ENCODE results near the gene FZD10.

GRCh38 chr12:130133851-130134562, 28.3 kb upstream of the FZD10 start:
- TF ChIP-seq CTCF (IDR thresholded peaks at IDR 0.05 in 2 of 3, conservative IDR thresholded peaks at IDR 0.05 in 1 of 3; ENCODE audit: borderline replicate concordance in 1 of 3, insufficient read depth in 1 of 3, low read depth in 2 of 3, low read length in 2 of 3) (no peak), TCF7L2 (IDR thresholded peaks at IDR 0.05; ENCODE audit: borderline replicate concordance, extremely low read depth, insufficient read depth, insufficient read length) (no peak), CBX3 (IDR thresholded peaks at IDR 0.05; ENCODE audit: low read depth) (no peak), EZH2phosphoT487 (IDR thresholded peaks at IDR 0.05; ENCODE audit: borderline replicate concordance) (no peak), EZH2 (IDR thresholded peaks at IDR 0.05) (no peak), SRF (IDR thresholded peaks at IDR 0.05; ENCODE audit: low read depth) (no peak), POLR2AphosphoS5 (IDR thresholded peaks at IDR 0.05; ENCODE audit: low read depth, low read length) (no peak), ZBTB33 (IDR thresholded peaks at IDR 0.05; ENCODE audit: extremely low read depth, insufficient replicate concordance, low read length) (no peak)

Measured in HCT116 (cell line).